Esophagus muscularis mucosa (tissue), 4 donors: ENCODE measurements around the gene RUVBL2. TPM values are rescaled to one million over a fixed set of nuclear protein-coding genes. Genes with fewer than 3 reads are reported as not detected.
A peak's percentile ranks its signal among the peaks of the same experiment; 100 is the strongest.

Experiments
- DNase-seq: peaks from one replicate; pipeline ENCODE4 v3.0.0-alpha.2; 2017; ENCODE audit errors: extremely low spot score
- H3K27ac ChIP-seq, 4 donors: fragments of 200-600 bp; sonication (generic); replicated peaks in 1 of 4; 1 replicate in 3 of 4; 2 replicates in 1 of 4; pipeline ENCODE4 v1.5.1; 2016 to 2019; ENCODE audit warnings: mild to moderate bottlenecking in 1 of 4
- H3K27me3 ChIP-seq, 4 donors: fragments of 200-600 bp; sonication (generic); one replicate each; pipeline versions ENCODE4 v1.5.1 to v1.6.0; 2016 to 2019
- H3K36me3 ChIP-seq, 4 donors: fragments of 200-600 bp; sonication (generic); one replicate each; pipeline ENCODE4 v1.5.1; 2016 to 2019
- H3K4me1 ChIP-seq, 4 donors: fragments of 200-600 bp; sonication (generic); one replicate each; pipeline ENCODE4 v1.5.1; 2016 to 2019
- H3K4me3 ChIP-seq, 4 donors: fragments of 200-600 bp; sonication (generic); 1 replicate in 2 of 4; 2 replicates in 2 of 4; pipeline ENCODE4 v1.5.1; 2016 to 2019; ENCODE audit warnings: mild to moderate bottlenecking in 4 of 4, moderate library complexity in 1 of 4
- H3K9me3 ChIP-seq, 4 donors: fragments of 200-600 bp; sonication (generic); 1 replicate in 3 of 4; 2 replicates in 1 of 4; pipeline ENCODE4 v1.5.1; 2016 to 2019
- EP300 ChIP-seq: sonication (generic); formaldehyde crosslinking; IDR thresholded peaks from one replicate; pipeline ENCODE4 v1.6.1; 2017; ENCODE audit warnings: antibody characterized with exemption
- POLR2A ChIP-seq: fragments of 450-650 bp; IDR thresholded peaks from one replicate; pipeline ENCODE4 v1.6.1; 2017; ENCODE audit warnings: antibody characterized with exemption, moderate library complexity, mild to moderate bottlenecking, low read depth
- POLR2AphosphoS5 ChIP-seq, 2 donors: sonication (generic); formaldehyde crosslinking; IDR thresholded peaks; one replicate each; pipeline ENCODE4 v1.6.1; 2017; ENCODE audit warnings: antibody characterized with exemption in 2 of 2
- WGBS: methylation state at CpG from one replicate; pipeline ENCODE4 v1.1.5; 2018; 5-methylcytosine and 5-hydroxymethylcytosine counted together
- intact Hi-C: fragments of 100-400 bp; cut with DNase I; formaldehyde crosslinking; loops from one replicate; pipeline ENCODE4 v1.15.1; 2023
- total RNA-seq, 4 donors: library from RNA; depleted of rRNA; stranded (reverse); fragments of >200 nt; gene quantifications; one replicate each; pipeline versions ENCODE4 v1.1.0 to v1.2.1, GENCODE V29; 2016
- TF ChIP-seq, protein P1 (sequence below), 3 experiments: fragments of 200-600 bp in 2 of 3; fragments of 450-650 bp in 1 of 3; sonication (generic) in 2 of 3; IDR thresholded peaks; one replicate each; pipeline ENCODE4 v1.5.1; 2017 to 2019; ENCODE audit warnings: antibody characterized with exemption in 3 of 3, mild to moderate bottlenecking in 2 of 3, moderate library complexity in 1 of 3

The RUVBL2 gene
- total RNA-seq, 4 donors from 2014 or later, result 72.7 to 113 (median 97.6) TPM

DNA sequence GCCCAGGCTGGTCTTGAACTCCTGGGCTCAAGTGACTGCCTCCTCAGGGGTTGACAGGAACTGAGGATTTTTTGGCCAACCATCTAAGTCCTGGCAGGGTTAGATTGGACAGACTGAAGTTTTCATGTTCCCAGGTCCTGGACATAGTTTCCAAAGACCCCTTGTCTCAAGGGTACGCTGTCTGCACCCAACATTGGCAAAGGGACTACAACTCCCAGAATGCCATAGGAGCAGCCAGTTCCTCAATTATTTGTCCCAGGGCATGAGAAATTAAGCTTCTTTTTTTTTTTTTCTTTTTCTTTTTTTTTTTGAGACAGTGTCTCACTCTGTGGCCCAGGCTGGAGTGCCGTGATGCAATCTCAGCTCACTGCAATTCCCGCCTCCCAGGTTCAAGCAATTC is 7.5 kb upstream of the RUVBL2 start:
- H3K36me3 ChIP-seq, result peaks cover 36 to 95% (median 82%) of the 10 kb centered on the region in 4 donors
- no peaks in the 10 kb centered on the region for H3K9me3 ChIP-seq
- 80% methylated on average over 3 of the region's 3 CpGs for WGBS
- peaks cover 16 to 21% (median 19%) of the 10 kb centered on the region in 4 donors for H3K4me1 ChIP-seq
- no peak overlapping the region for H3K27ac ChIP-seq
- DNase-seq, result no peak
- no peak for TF ChIP-seq POLR2A
- no peak for TF ChIP-seq POLR2AphosphoS5 (IDR thresholded peaks at IDR 0.05)
- no peak for TF ChIP-seq EP300
- intact Hi-C loops, result no loop called here
- no peaks in the 10 kb centered on the region for H3K27me3 ChIP-seq
- H3K4me3 ChIP-seq, result no peak overlapping the region

DNA sequence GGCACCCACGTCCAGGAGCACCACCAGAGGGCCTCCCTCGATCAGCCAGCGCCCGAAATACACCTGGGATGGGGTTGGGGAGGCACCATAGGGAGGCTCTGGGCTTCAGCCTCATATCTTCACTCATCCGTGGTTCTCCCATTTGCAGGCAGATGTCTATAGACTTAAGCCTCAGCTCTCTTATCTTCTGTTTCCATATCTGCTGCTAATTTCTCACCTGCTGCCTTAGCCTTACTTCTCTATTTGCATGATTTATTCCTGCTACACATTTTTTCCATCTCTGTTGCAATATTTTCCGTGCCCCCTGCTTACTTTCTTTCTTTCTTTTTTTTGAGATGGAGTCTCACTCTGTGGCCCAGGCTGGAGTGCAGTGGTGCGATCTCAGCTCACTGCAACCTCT is 6.4 kb upstream of the RUVBL2 start:
- TF ChIP-seq, protein P1, sequence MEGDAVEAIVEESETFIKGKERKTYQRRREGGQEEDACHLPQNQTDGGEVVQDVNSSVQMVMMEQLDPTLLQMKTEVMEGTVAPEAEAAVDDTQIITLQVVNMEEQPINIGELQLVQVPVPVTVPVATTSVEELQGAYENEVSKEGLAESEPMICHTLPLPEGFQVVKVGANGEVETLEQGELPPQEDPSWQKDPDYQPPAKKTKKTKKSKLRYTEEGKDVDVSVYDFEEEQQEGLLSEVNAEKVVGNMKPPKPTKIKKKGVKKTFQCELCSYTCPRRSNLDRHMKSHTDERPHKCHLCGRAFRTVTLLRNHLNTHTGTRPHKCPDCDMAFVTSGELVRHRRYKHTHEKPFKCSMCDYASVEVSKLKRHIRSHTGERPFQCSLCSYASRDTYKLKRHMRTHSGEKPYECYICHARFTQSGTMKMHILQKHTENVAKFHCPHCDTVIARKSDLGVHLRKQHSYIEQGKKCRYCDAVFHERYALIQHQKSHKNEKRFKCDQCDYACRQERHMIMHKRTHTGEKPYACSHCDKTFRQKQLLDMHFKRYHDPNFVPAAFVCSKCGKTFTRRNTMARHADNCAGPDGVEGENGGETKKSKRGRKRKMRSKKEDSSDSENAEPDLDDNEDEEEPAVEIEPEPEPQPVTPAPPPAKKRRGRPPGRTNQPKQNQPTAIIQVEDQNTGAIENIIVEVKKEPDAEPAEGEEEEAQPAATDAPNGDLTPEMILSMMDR (IDR thresholded peaks at IDR 0.05), result no peak
- TF ChIP-seq POLR2AphosphoS5 (IDR thresholded peaks at IDR 0.05), result no peak
- no peak for TF ChIP-seq EP300
- TF ChIP-seq POLR2A, result no peak
- no peak for DNase-seq
- no peak overlapping the region for H3K27ac ChIP-seq
- H3K4me3 ChIP-seq, result no peak overlapping the region
- WGBS, result 92% methylated on average over 6 of the region's 7 CpGs
- peaks cover 34 to 84% (median 71%) of the 10 kb centered on the region in 4 donors for H3K36me3 ChIP-seq
- no peaks in the 10 kb centered on the region for H3K9me3 ChIP-seq
- intact Hi-C loops, result no loop called here
- H3K27me3 ChIP-seq, result no peaks in the 10 kb centered on the region
- peaks cover 27 to 32% (median 30%) of the 10 kb centered on the region in 4 donors for H3K4me1 ChIP-seq

DNA sequence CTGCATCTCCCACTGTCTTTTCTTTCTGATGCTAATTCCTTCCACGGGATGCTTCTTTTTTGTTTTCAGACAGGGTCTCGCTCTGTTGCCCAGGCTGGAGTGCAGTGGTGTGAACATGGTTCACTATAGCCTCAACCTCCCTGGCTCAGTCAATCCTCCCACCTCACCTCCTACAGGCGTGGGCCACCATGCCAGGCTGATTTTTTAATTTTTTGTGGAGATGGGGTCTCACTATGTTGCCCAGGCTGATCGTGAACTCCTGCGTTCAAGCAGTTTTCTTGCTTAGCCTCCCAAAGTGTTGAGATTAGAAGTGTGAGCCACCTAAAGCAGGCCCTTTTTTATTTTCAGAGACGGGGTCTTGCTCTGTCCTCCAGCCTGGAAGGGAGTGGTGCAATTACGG is 5.4 kb upstream of the RUVBL2 start:
- peaks cover 25 to 75% (median 61%) of the 10 kb centered on the region in 4 donors for H3K36me3 ChIP-seq
- TF ChIP-seq POLR2A, result no peak
- TF ChIP-seq, protein P1 (IDR thresholded peaks at IDR 0.05), result no peak
- peaks cover 27 to 36% (median 30%) of the 10 kb centered on the region in 4 donors for H3K4me1 ChIP-seq
- WGBS, result 95% methylated on average over 6 of the region's 7 CpGs
- no peak for DNase-seq
- H3K27me3 ChIP-seq, result no peaks in the 10 kb centered on the region
- H3K4me3 ChIP-seq, result no peak overlapping the region
- H3K27ac ChIP-seq, result no peak overlapping the region
- intact Hi-C loops, result no loop called here
- H3K9me3 ChIP-seq, result no peaks in the 10 kb centered on the region

DNA sequence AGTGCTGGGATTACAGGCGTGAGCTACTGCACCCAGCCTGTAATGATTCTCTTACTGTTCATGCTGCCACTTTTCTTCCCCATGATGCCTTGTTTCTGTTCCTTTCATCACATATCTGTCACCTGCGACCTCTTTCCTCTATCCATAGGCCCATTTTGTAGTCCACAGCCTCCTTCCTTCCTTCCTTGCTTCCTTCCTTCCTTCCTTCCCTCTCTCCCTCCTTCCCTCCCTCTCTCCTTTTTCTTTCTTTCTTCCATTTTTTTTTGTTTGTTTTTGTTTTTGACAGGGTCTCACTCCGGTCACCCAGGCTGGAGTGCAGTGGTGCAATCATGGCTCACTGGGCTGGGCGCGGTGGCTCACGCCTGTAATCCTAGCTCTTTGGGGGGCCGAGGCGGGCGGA is 4.8 kb upstream of the RUVBL2 start:
- DNase-seq, result no peak
- intact Hi-C loops, result no loop called here
- 91% methylated on average over 9 of the region's 9 CpGs for whole genome bisulfite sequencing
- TF ChIP-seq POLR2A (no peak), POLR2AphosphoS5 (IDR thresholded peaks at IDR 0.05) (no peak), EP300 (no peak)
- TF ChIP-seq, protein P1 (IDR thresholded peaks at IDR 0.05), result no peak
- Histone ChIP-seq H3K27me3 (no peaks in the 10 kb centered on the region), H3K4me3 (no peak overlapping the region), H3K36me3 (peaks cover 25 to 69% (median 55%) of the 10 kb centered on the region in 4 donors), H3K27ac (no peak overlapping the region), H3K9me3 (no peaks in the 10 kb centered on the region), H3K4me1 (peaks cover 27 to 37% (median 31%) of the 10 kb centered on the region in 4 donors)

DNA sequence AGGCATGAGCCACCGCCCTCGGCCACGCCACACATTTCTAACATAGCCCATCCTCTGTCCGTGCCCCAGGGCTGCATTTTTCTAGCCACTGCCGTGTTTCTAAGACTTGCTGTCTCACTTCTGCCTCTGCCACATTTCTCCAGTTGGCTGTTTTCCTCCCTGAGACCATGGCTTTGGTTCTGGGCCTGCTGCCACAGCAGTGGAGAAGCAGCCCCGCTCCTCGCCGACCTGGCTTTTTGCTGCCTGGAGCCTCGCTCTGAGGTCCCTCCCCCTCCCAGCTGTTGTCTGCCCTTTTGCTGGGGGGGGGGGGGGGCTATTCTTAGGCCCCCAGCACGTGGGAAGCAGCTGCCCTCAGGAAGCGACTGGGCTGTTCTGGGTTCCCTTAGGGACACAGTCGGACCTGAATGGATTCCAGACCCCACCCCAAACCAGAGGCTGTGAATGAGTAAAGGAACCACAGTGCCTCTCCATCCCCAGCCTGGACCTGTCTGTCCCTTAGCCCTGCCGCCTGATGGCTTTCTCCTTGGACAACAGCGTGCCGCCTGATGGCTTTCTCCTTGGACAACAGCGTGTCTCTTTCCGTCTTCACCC is 3.9 kb upstream of the RUVBL2 start:
- Histone ChIP-seq H3K4me3 (no peak overlapping the region), H3K36me3 (peaks cover 19 to 59% (median 46%) of the 10 kb centered on the region in 4 donors), H3K27me3 (no peaks in the 10 kb centered on the region), H3K27ac (peak overlapping the region in 2 of 4 donors; percentile 93 to 95), H3K9me3 (no peaks in the 10 kb centered on the region), H3K4me1 (peaks cover 35 to 46% (median 40%) of the 10 kb centered on the region in 4 donors)
- TF ChIP-seq, protein P1 (IDR thresholded peaks at IDR 0.05), result no peak
- TF ChIP-seq POLR2AphosphoS5 (IDR thresholded peaks at IDR 0.05), result no peak
- no peak for TF ChIP-seq POLR2A
- intact Hi-C loops, result no loop called here
- WGBS, result 71% methylated on average over 13 of the region's 17 CpGs
- DNase-seq, result no peak
